ENCODE data around the gene ARPC5. TPM values are rescaled to one million over a fixed set of nuclear protein-coding genes. Genes with fewer than 3 reads are reported as not detected.

Gene ARPC5
- total and polyA plus RNA-seq, 8 donors, result 130 to 208 (median 147) TPM

DNA sequence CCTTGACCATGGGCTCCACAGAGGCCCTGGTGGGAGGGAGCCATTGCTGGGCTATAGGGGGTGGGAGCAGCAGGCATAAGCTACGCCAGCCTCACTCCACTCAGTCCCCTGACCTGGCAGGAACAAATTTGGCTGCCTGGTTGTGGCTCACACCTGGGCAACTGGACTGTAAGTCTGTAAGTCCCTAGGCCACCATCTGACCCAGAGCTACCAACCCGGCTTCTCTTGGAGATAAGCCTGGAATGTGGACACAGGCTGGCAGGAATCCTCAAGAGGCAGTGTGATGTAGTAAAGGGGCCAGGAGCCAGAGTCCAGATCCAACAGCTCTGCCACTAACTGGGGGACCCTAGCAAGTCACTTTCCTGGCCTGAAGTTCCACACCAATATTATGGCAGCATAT, 56.7 kb downstream of the ARPC5 start:
- no peak for TF ChIP-seq CTCF (IDR thresholded peaks at IDR 0.05)
- DNase-seq (peak in 1 of 4 donors; percentile 45), ATAC-seq (peak; percentile 70)
- Histone ChIP-seq H3K27me3 (no peaks in the 10 kb centered on the region), H3K9me3 (no peaks in the 10 kb centered on the region), H3K4me1 (peaks cover 0 to 70% of the 10 kb centered on the region in 2 donors), H3K27ac (peak overlapping the region in 1 of 2 donors; percentile 87), H3K36me3 (peaks cover 0 to 46% of the 10 kb centered on the region in 2 donors), H3K4me3 (no peak overlapping the region)
- intact Hi-C loops (cut with DNase I), result no loop called here

DNA sequence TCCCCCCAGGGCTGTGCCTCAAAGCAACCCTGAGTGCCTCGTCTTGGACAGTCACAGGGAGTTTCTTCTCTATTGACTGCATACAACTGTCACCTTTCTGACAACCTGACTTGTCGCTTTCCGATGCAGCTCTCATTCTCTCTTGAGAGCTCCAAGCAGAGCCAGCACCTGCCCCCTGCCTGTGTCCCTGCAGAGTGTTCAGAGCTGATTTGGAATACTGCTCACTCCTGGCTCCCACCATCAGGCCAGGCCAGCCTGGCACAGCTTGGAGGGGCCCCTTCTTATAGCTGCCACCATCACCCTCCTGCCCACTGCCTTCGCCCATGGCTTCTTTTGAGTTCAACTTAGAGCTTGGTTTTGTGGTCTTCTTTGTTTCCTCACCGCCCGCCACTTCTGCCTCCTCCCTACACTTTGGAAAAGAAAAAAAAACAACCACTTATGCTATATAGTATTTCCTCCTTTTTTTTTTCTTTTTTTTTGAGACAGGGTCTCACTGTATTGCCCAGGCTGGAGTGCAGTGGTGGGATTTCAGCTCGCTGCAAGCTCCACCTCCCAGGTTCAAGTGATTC, 57.6 kb downstream of the ARPC5 start:
- no peaks in the 10 kb centered on the region for H3K9me3 ChIP-seq
- ATAC-seq, result no peak
- intact Hi-C loops (cut with DNase I), result no loop called here
- H3K27me3 ChIP-seq, result no peaks in the 10 kb centered on the region
- no peak for TF ChIP-seq CTCF (IDR thresholded peaks at IDR 0.05)
- no peak overlapping the region for H3K4me3 ChIP-seq
- H3K36me3 ChIP-seq, result peaks cover 0 to 55% of the 10 kb centered on the region in 2 donors
- H3K27ac ChIP-seq, result peak overlapping the region in 1 of 2 donors; percentile 87
- no peak for DNase-seq
- H3K4me1 ChIP-seq, result peaks cover 0 to 62% of the 10 kb centered on the region in 2 donors

DNA sequence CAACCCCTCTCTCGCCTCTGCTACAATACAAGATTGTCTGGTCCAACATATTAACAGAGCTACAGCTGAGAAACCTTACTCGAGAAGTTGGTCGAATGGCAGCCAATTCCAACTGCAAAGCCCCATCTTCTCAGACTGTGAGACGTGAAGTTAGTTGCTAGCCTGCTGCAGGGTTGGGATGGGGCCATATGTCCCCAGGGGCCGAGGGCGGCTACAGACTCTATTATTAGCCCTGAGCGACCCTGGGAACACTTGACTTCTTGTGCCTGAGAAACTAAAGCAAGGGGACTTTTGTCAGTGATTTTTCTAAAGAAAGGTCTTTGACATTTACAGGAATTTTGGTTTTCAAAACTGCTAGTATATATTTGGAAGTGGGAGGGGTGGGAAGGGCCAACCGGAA, 59.0 kb downstream of the ARPC5 start:
- intact Hi-C loops (cut with DNase I), result no loop called here

GRCh38 chr1:183575606-183576005, 60.0 kb downstream of the ARPC5 start:
- no peak for ATAC-seq
- H3K36me3 ChIP-seq, result peaks cover 0 to 70% of the 10 kb centered on the region in 2 donors
- H3K9me3 ChIP-seq, result no peaks in the 10 kb centered on the region
- no peak for TF ChIP-seq CTCF (IDR thresholded peaks at IDR 0.05)
- H3K27ac ChIP-seq, result no peak overlapping the region
- intact Hi-C loops (cut with DNase I), result no loop called here
- peaks cover 0 to 44% of the 10 kb centered on the region in 2 donors for H3K4me1 ChIP-seq
- DNase-seq, result no peak
- H3K27me3 ChIP-seq, result no peaks in the 10 kb centered on the region
- no peak overlapping the region for H3K4me3 ChIP-seq

More for the DNA sequence above, 59.0 kb downstream of the ARPC5 start:
- no peak overlapping the region for H3K27ac ChIP-seq
- ATAC-seq (no peak), DNase-seq (no peak)
- H3K4me1 ChIP-seq, result peaks cover 0 to 52% of the 10 kb centered on the region in 2 donors
- H3K36me3 ChIP-seq, result peaks cover 0 to 62% of the 10 kb centered on the region in 2 donors
- H3K9me3 ChIP-seq, result no peaks in the 10 kb centered on the region
- H3K4me3 ChIP-seq, result no peak overlapping the region
- TF ChIP-seq CTCF (IDR thresholded peaks at IDR 0.05), result no peak
- H3K27me3 ChIP-seq, result no peaks in the 10 kb centered on the region

GRCh38 chr1:183572721-183573120, 62.9 kb downstream of the ARPC5 start:
- TF ChIP-seq CTCF (IDR thresholded peaks at IDR 0.05), result no peak
- Histone ChIP-seq H3K27me3 (no peaks in the 10 kb centered on the region), H3K4me1 (peaks cover 0 to 44% of the 10 kb centered on the region in 2 donors), H3K4me3 (no peak overlapping the region), H3K36me3 (peaks cover 0 to 89% of the 10 kb centered on the region in 2 donors), H3K9me3 (no peaks in the 10 kb centered on the region), H3K27ac (no peak overlapping the region)
- DNase-seq (no peak), ATAC-seq (no peak)
- intact Hi-C loops (cut with DNase I), result no loop called here

Measured in left lung (tissue), 10 donors.